OCI-M1 (cell line): ENCODE results near the gene NDUFAF3.

Source experiments
- DNase-seq: peaks from one replicate; lab custom pipeline; 2025; lab: John Stamatoyannopoulos, UW

NDUFAF3 gene

DNA sequence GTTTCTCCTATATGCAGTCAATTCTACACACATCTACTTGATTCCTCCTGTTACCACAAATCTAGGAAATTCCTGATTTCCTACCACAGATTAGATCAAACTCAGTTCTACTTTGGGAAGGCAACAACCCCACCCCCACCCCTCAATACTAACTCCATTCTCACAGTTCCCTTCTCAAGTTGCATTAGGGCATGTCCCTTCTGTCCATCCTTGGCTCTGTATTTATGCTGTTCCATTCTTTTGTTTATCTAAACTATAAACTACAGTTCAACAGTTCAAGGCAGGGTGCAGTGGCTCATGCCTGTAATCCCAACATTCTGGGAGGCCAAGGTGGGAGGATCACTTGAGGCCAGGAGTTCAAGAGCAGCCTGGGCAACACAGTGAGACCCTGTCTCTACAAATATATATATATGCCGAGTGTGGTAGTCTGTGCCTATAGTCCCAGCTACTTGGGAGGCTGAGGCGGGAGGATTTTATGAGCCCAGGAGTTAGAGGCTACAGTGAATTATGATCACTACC is 32.5 kb downstream of the NDUFAF3 start:
- no peak for DNase-seq

DNA sequence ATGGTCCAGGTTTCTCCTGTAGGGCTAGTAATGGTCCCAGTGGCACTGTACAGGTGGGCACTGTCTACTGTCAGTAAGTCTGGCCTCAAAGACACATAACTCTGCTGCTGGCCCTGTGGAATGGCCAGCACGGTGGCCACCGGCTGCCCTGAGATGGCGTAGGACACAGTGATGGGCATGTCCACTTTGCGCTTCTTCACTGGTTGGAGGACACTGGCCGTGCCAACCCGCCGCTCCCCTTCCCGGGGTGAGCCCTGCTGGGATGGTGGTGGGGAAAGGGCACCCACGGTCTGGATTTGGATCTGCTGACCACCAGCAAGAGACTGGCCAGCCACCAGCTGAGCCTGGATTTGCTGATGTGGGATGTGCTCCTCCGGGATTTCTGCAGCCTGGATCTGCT is 35.3 kb downstream of the NDUFAF3 start:
- no peak for DNase-seq

DNA sequence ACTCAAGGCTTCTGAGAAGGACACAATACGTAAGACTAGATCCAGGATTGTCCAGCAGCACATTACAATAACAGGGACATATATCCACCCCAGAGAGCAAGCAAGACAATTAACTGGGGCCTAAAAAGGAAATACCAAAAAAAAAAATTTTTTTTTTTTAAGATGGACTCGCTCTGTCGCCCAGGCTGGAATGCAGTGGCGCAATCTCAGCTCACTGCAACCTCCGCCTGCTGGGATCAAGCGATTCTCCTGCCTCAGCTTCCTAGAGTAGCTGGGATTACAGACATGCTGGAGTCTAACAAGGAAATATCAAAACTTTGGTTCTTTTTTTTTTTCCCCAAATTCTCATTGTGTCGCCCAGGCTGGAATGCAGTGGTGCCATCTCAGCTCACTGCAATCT is 36.1 kb downstream of the NDUFAF3 start:
- no peak for DNase-seq
